GM23338 (cell line): Measurements from ENCODE around the gene GGN.

Experiments used
- EZH2 ChIP-seq: fragments of 200-600 bp; sonication (generic); IDR thresholded peaks from one replicate; pipeline ENCODE4 v1.8.0; 2017; ENCODE audit warnings: antibody characterized with exemption, mild to moderate bottlenecking, low read depth; ENCODE audit not compliant: unreplicated experiment
- EZH2phosphoT487 ChIP-seq: fragments of 200-600 bp; sonication (generic); IDR thresholded peaks from one replicate; pipeline ENCODE4 v1.8.1; 2018; ENCODE audit warnings: antibody characterized with exemption; ENCODE audit not compliant: unreplicated experiment
- POLR2AphosphoS5 ChIP-seq: IDR thresholded peaks from 2 replicates; pipeline ENCODE4 v1.6.1; 2016; ENCODE audit warnings: antibody characterized with exemption, low read depth
- ZNF114 ChIP-seq: fragments of 250-450 bp; sonication (Bioruptor Pico); IDR thresholded peaks from 2 replicates; pipeline ENCODE4 v1.5.0; 2020; ENCODE audit warnings: mild to moderate bottlenecking, moderate library complexity
- ZNF331 ChIP-seq: fragments of 250-450 bp; sonication (Bioruptor Pico); IDR thresholded peaks from 2 replicates; pipeline ENCODE4 v1.5.0; 2020; ENCODE audit warnings: low read depth, mild to moderate bottlenecking, moderate library complexity
- TF ChIP-seq, protein P1 (sequence below), 2 experiments: fragments of 200-600 bp in 1 of 2; sonication (generic) in 1 of 2; conservative IDR thresholded peaks; 2 replicates each; pipeline versions ENCODE4 v1.5.1 to v1.6.1; 2016 to 2017; ENCODE audit warnings: antibody characterized with exemption in 2 of 2, low read depth in 2 of 2, mild to moderate bottlenecking in 2 of 2, moderate library complexity in 1 of 2
- TF ChIP-seq, protein P2 (sequence below): IDR thresholded peaks from one replicate; pipeline ENCODE4 v1.6.1; 2018; ENCODE audit warnings: antibody characterized with exemption; ENCODE audit not compliant: unreplicated experiment
- TF ChIP-seq, protein P3 (sequence below): IDR thresholded peaks from 2 replicates; pipeline ENCODE4 v1.6.1; 2016; ENCODE audit warnings: antibody characterized with exemption

DNA sequence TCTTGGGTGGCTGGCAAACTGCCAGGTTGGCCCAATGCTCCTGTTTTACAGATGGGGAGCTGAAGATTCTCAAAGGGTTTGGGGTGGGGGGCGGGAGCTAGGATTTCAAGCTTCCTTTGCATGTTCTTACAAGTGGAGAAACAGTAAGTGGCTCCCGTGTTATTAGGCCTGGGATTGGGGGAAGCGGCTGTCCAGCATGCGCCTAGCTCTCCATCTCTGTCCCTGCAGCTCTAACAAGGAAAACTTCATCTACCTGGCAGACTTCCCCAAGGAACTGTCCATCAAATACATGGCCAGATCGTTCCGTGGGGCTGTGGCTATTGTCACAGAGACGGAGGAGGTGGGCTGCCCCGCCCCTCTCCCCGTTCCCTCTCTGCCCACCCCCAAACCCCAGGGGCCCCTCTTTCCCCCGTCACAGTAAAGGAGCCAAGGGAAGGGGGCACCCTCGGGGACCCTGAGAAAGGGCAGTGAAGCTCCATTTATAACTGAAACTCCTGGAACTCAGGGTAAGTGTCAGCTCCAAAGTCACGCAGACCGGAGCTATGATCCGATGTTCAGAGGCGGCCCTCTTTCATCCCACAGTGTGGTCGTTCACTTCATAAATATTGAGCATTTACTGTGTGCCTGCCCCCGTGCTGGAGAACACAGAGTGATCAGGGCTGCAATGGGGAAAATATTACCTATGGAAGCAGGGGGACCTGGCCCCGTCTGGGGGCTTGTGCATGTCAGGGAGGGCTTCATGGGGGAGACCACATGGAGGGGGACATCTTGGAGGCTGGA lies 28.4 kb downstream of the GGN start:
- TF ChIP-seq, protein P1, sequence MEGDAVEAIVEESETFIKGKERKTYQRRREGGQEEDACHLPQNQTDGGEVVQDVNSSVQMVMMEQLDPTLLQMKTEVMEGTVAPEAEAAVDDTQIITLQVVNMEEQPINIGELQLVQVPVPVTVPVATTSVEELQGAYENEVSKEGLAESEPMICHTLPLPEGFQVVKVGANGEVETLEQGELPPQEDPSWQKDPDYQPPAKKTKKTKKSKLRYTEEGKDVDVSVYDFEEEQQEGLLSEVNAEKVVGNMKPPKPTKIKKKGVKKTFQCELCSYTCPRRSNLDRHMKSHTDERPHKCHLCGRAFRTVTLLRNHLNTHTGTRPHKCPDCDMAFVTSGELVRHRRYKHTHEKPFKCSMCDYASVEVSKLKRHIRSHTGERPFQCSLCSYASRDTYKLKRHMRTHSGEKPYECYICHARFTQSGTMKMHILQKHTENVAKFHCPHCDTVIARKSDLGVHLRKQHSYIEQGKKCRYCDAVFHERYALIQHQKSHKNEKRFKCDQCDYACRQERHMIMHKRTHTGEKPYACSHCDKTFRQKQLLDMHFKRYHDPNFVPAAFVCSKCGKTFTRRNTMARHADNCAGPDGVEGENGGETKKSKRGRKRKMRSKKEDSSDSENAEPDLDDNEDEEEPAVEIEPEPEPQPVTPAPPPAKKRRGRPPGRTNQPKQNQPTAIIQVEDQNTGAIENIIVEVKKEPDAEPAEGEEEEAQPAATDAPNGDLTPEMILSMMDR (conservative IDR thresholded peaks at IDR 0.05; ENCODE audit: low read depth in 2 of 2): no peak
- no peak for TF ChIP-seq EZH2phosphoT487
- TF ChIP-seq, protein P2, sequence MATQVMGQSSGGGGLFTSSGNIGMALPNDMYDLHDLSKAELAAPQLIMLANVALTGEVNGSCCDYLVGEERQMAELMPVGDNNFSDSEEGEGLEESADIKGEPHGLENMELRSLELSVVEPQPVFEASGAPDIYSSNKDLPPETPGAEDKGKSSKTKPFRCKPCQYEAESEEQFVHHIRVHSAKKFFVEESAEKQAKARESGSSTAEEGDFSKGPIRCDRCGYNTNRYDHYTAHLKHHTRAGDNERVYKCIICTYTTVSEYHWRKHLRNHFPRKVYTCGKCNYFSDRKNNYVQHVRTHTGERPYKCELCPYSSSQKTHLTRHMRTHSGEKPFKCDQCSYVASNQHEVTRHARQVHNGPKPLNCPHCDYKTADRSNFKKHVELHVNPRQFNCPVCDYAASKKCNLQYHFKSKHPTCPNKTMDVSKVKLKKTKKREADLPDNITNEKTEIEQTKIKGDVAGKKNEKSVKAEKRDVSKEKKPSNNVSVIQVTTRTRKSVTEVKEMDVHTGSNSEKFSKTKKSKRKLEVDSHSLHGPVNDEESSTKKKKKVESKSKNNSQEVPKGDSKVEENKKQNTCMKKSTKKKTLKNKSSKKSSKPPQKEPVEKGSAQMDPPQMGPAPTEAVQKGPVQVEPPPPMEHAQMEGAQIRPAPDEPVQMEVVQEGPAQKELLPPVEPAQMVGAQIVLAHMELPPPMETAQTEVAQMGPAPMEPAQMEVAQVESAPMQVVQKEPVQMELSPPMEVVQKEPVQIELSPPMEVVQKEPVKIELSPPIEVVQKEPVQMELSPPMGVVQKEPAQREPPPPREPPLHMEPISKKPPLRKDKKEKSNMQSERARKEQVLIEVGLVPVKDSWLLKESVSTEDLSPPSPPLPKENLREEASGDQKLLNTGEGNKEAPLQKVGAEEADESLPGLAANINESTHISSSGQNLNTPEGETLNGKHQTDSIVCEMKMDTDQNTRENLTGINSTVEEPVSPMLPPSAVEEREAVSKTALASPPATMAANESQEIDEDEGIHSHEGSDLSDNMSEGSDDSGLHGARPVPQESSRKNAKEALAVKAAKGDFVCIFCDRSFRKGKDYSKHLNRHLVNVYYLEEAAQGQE: no peak
- no peak for TF ChIP-seq POLR2AphosphoS5
- TF ChIP-seq, protein P3, sequence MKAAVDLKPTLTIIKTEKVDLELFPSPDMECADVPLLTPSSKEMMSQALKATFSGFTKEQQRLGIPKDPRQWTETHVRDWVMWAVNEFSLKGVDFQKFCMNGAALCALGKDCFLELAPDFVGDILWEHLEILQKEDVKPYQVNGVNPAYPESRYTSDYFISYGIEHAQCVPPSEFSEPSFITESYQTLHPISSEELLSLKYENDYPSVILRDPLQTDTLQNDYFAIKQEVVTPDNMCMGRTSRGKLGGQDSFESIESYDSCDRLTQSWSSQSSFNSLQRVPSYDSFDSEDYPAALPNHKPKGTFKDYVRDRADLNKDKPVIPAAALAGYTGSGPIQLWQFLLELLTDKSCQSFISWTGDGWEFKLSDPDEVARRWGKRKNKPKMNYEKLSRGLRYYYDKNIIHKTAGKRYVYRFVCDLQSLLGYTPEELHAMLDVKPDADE: no peak
- TF ChIP-seq EZH2: no peak
- no peak for TF ChIP-seq ZNF331 (CRISPR knock-in tag)
- TF ChIP-seq ZNF114: no peak
